GM18508 (cell line): ENCODE measurements around the gene P2RY11.

Experiments
- ATAC-seq: cut with Tn5 transposase; IDR thresholded peaks from one replicate; pipeline ENCODE4 v1.9.1; 2021; ENCODE audit warnings: moderate number of reproducible peaks; ENCODE audit not compliant: insufficient read depth, unreplicated experiment

Gene P2RY11

DNA sequence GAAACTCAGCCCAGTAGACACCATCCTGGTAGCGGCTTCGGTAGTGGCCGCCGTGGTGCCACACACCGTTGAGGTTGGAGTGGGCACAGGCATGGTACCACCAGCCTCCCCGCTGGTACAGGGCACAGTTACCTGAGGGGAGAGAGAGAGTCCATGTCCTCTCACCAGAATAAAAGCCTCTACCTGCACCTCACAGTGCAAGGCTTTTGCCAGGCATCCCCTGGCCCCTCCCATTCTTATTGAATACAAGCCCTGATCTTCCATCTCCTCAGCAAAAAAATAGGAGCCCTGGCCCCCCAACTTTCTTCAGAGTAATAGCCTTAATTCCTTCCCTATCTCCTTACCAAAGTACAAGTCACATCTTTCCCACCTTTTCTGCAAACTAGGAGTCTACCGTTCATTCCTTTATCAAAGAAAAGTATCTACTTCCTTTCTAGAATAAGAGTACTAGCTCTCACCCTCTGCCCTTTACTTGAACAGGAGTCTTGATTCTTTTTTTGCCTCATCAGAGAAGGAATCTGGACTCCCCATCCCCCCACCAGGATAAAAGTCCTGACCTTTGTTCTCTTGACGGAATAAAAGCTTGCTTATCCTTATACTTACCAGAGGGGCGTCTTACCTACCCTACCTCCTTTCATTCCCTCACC is 18.7 kb upstream of the P2RY11 start:
- ATAC-seq = no peak

GRCh38 chr19:10093295-10094186 is 18.0 kb upstream of the P2RY11 start:
- no peak for ATAC-seq

DNA sequence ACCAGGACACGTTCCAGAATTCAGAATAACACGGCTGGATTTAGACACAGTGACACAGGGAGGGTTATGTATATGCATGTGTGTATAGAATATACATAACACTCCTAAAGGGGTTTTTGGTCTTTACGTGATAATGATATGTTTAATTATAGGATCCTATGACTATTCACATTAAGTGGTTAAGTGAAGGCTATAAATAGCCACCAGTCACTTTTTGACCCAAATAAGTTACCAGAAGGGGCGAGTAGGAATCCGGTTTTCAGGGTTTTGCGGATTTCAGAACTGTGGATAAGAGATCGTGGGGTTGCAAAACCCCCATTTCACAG is 15.9 kb upstream of the P2RY11 start:
- ATAC-seq = no peak

- no peak for ATAC-seq
Measured at GRCh38 chr19:10095948-10096614, 15.4 kb upstream of the P2RY11 start.

GRCh38 chr19:10096615-10096963 is 14.9 kb upstream of the P2RY11 start:
- no peak for ATAC-seq

- no peak for ATAC-seq
Measured at GRCh38 chr19:10100163-10100785, 11.2 kb upstream of the P2RY11 start.

- ATAC-seq = no peak
Measured at GRCh38 chr19:10102787-10103236, 8.7 kb upstream of the P2RY11 start.

GRCh38 chr19:10104130-10104513 is 7.4 kb upstream of the P2RY11 start:
- no peak for ATAC-seq

GRCh38 chr19:10104665-10105508 is 6.6 kb upstream of the P2RY11 start:
- ATAC-seq = no peak

DNA sequence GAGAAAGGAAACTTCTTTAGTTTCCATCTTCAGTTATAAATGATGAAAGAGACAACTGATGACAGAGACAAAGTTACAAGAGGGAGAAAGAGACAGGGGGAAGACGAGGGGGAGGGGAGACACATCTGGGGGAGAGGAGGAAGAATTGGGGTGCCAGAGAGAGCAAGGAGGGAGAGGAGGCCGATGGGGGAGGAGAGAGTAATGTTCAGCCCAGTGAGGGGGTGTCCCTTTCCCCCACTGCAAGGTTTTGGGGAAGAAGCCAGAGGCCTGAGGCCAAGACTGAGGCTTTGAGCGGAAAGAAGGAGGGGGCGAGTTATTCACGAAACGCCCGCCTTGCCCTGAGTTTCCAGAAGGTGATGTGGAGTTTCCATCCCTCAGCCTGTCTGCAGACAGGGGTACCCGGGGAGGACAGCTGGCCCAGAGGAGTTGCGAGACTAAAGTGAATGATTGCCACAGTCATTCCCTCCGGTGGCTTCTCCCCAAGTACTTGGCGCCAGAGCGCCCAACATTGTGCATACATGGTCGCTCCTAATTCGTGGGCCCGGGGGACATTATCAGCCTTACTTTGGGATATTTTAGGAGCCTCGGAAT is 5.9 kb upstream of the P2RY11 start:
- no peak for ATAC-seq

DNA sequence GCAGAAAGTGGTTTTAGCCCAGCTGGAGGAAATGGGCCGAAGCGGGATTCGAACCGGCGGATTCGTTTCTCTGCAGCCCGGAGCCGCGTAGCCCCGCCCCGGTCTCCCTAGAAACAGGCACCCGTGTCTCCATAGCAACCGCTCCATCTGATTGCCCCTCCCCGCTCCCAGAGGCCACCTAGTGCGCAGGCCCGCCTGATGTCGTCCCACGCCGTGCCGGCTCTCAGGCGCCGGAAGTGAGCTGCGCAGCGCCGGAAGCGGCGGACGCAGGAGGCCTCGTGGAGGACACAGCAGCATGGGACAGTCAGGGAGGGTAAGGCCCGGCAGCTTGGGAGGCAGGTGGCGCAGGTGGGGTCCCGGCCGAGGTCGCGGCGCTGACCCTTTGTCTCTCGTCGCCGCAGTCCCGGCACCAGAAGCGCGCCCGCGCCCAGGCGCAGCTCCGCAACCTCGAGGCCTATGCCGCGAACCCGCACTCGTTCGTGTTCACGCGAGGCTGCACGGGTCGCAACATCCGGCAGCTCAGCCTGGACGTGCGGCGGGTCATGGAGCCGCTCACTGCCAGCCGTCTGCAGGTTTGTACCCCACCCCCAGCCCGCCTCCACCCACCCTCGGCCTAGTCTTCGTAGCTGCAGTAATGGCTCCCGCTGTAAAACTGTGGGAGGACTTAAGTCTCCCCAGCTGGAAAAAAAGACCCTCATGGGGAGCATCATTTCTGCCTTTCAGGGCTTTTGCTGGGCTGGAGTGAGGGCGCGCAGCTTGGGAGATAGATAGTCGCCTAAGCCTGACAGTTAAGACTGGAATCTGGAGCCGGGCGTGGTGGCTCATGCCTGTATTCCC is 5.2 kb upstream of the P2RY11 start, which contains the start of gene PPAN:
Gene PPAN (plus strand): TSS at position 263 of the 837 bp plus-strand sequence. CDS start 33 bp downstream, at position 296.
- no peak for ATAC-seq

DNA sequence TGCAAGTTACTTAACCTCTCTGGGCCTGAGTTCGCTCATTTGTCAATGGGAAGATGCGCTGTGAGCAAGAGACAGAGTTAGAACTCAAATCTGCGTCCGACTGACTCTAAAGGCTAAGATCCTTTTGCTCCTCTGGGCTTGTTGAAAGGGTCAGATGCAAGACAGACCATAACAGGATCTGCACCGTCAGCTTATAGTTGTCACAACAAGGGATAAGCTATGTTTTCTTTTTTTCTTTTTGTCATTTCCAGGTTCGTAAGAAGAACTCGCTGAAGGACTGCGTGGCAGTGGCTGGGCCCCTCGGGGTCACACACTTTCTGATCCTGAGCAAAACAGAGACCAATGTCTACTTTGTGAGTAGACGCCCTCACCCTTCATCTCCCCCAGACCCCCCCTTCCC is 4.2 kb upstream of the P2RY11 start:
- ATAC-seq = no peak

- no peak for ATAC-seq
Measured at GRCh38 chr19:10107817-10108367, 3.6 kb upstream of the P2RY11 start.

GRCh38 chr19:10109528-10109927 is 2.0 kb upstream of the P2RY11 start:
- ATAC-seq = no peak

DNA sequence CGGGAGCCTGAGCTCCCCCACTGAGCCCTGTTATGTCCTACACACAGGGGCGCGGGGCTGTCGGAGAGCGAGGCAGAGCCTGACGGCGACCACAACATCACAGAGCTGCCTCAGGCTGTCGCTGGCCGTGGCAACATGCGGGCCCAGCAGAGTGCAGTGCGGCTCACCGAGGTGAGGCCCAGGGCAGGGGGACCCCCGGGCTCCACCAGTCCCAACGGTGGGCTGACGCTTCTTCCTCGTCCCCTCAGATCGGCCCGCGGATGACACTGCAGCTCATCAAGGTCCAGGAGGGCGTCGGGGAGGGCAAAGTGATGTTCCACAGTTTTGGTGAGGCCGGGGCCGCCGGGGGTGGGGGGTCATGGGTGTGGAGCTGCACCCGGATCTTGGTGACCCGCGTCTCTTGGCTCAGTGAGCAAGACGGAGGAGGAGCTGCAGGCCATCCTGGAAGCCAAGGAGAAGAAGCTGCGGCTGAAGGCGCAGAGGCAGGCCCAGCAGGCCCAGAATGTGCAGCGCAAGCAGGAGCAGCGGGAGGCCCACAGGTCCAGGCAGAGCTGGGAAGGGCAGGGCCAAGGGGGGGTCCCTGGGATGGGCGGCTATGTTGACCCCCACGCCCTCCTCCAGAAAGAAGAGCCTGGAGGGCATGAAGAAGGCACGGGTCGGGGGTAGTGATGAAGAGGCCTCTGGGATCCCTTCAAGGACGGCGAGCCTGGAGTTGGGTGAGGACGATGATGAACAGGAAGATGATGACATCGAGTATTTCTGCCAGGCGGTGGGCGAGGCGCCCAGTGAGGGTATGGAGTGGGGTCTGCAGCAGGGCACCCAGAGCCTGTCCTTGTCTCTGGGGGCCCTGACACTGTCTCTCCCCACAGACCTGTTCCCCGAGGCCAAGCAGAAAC is 1.2 kb upstream of the P2RY11 start:
- ATAC-seq = no peak

DNA sequence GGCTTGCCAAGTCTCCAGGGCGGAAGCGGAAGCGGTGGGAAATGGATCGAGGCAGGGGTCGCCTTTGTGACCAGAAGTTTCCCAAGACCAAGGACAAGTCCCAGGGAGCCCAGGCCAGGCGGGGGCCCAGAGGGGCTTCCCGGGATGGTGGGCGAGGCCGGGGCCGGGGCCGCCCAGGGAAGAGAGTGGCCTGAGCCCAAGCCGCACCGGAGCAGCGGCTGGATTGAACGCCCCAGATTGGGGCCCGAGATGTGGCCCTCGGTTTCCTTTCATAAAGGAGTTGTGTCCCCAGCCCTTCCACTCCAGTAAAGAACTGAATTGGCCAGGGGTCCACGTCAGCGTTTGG is 548 bp upstream of the P2RY11 start:
- ATAC-seq = no peak

DNA sequence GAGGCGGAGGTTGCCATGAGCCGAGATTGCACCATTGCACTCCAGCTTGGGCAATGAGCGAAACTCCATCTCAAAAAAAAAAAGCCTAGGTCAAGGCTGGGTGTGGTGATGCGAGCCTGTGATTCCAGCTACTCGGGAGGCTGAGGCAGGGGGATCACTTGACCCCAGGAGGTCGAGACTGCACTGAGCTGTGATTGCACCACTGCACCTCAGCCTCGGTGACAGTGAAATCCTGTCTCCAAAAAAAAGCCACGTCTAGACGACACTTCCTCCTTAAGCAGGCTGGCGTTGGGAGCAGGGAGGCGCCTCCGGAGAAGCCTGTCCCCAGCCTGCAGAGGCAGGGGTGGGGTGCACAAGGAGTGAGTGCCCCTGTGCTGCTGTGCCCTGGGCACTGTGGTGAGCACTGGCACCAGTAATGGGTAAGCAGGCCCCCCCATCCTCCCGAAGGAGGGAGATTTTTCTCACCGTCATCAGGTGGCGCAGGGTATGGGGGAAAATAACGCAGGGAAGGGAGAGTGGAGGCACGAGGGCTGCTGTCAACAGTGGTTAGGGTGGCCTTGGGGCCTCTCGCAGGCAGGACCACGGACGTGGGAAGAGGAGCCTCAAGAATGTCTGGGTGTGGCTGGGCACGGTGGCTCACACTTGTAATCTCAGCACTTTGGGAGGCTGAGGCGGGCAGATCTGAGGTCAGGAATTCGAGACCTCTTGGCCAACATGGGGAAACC is 706 bp downstream of the P2RY11 start:
- no peak for ATAC-seq
